ENCODE measurements around the gene GLIPR2.
A peak's percentile ranks its signal among the peaks of the same experiment; 100 is the strongest.

Gene GLIPR2

DNA sequence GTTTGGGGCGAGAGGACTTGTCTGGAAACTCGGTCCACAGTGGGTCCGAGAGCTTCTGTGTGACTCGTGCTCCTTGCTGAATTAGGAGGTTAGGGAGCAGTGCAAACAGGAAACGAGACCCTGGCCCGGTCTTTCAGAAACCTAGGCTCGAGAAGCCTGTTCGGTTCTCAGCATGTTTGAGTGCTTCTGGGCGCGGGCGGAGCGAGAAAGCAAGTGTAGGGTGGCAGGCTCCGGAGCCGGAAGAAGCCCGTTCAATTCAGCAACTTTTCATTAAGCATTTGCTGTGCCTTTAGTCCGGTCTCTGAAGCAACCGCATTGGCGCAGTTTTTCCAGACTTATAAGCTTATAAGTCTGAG is 54.7 kb downstream of the GLIPR2 start:
- peak in 1 of 3 experiments; percentile 12 for DNase-seq (ENCODE audit: low read depth in 2 of 3, low spot score in 2 of 3)

DNA sequence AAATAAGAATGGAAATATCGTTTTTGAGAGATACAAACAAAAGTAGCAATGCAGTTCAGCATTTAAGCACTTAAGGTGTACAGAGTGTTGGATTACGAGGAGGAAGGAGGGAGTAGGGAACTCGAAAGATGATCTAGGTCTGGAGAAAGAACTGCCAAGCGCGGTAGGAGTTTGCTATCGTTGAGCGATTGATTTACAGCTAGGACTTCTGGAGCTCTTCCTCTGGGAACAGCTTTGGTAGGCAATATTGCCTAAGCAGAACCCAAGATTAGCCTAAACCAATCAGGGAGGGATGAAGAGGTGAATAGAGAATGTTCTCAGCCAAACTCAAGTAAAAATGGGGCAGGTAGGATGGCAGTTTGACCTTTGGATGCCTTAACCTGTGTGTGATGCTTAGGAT is 55.2 kb downstream of the GLIPR2 start:
- DNase-seq (ENCODE audit: low read depth in 2 of 3, low spot score in 2 of 3): no peak

DNA sequence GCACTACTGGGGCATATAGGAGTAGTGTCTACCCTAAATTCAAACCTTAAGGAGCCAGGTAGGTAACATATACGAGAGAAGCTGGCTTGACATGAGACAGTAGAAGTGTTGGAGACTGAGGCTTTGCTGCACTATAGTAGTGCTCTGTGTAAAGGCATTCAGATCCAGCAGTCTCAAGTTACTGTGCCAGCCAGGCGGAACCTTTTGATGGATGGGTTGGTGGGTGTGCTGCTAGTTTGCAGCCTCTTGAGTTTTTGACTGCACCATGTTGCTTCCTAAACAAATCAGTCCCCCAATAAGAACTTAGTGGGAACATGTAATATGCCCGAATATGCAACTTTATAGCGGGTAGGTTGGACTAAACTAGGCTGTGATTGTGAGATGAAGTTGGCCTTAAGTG is 55.7 kb downstream of the GLIPR2 start:
- DNase-seq (ENCODE audit: low read depth in 2 of 3, low spot score in 2 of 3): no peak

DNA sequence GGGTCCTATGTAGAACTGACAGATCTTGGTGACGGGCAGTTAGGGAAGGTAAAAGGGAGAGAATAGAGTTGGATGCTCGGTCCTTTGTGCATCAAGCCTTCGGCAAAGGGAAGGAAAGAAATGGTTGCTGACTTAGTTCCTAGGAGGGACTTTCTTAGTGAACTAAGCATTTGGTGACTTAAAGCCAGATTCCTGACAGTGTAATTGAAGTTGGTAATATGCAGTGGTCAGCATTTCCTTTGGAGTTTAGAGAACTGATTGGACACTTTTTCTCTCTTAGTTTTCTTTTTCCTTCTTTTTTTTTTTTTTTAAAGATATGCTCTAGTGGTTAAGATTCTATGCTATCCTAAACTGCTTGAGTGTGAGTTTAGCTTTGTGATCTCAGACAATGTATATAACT is 56.5 kb downstream of the GLIPR2 start:
- no peak for DNase-seq (ENCODE audit: low read depth in 2 of 3, low spot score in 2 of 3)

DNA sequence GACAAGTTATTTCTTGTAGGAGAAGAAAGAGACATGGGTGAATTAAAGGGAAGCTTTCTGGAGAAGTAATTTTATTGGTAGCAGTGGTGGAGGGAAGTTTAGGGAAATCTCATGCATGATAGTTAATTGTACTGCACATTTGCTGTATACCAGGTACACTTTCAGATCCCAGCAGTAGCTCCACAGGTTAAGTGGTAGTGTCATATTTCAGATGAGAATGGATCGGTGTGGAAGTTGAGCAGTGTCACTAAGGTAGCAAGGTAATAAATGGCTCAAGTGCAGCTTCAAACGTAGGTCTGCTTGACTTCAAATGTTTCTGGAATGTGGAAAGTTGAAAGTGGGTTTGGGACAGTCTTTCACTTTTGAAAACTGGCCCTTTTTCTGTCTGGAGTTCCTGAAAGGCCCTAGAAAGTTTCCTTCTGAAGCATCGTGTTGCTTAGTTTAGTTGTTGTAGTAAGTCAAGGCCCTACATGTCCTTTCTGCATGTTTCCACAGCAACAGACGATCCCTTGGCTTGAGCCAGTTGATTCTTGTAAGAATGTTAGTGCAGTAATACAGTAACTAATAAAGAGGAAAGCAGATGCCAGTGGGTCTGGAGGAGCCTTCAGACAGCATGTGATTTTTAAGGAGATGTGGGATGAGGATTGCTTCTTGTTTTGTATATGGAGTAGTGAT is 57.9 kb downstream of the GLIPR2 start:
- DNase-seq (ENCODE audit: low read depth in 2 of 3, low spot score in 2 of 3): no peak

DNA sequence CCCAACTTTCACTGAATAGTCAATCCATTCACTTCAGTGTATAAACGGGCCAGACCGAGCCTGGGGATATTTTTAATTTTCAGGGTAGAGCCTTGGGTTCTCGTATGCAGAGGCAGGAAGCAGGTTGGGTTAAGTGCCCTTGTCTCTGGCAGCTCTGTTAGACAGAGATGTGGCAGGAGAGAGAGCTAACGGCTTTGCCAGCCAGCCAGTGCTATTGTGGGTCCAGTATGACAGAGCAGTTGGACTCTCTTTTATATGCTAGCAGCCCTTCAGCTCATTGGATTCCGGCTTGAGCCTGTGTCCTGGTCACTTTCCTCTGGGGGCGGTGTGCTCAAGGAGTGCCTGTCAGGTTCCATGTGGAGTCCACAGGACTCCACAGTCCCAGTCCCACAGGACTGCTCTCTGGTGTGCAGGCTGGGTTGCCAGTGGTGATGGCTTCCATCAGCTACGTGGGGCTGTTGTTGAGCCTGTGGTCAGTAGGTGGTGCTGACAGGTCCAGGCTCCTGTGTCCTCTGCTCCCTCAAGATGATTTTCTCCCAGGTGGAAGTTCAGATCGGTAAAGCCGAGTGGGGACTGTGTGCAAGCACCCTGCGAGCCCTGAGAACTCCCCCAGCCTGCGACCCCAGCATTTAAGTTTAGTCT is 68.5 kb downstream of the GLIPR2 start:
- no peak for DNase-seq (ENCODE audit: low read depth in 2 of 3, low spot score in 2 of 3)

DNA sequence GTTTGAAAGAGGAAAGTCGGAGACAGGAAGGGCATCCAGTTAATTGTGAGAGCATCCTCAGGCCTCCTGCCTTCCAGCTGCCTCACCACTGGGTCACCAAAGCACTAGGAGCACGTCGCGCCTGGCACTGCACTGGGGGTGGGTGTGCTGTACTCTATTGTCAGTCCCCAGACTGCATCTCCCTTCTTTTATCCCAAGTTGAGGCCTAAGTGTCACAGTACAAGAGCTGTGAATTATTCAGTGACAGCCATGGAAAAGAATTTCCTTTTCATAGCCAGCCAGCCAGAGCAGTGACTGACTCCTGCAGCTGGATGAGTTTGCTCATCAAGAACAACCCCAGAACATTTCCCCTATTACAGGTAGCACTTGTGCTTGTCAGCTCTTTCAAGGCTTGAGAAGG is 70.5 kb downstream of the GLIPR2 start:
- DNase-seq (ENCODE audit: low read depth in 2 of 3, low spot score in 2 of 3): no peak

DNA sequence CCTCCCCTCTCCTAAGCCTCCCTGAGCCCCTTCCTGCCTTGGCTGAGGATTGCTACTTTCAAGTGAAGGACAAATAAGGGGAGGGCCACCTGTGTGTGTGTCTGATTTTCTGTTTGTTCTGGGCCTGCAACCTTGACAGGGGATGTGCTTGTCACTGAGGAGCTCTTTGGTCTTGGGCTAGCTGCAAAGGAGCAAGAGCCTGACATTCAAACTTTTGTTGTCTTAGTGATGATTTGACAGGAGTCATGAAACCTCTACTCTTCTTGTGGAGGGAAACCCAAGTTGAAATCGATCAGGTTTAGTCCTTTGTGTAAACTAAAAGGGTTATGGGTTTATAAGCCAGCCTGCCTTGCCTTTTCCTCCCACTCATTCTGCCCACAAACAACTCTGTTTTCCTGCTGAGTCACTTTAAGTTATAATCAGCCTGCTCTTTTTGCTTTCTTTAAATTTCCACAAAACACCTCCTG is 71.0 kb downstream of the GLIPR2 start:
- DNase-seq (ENCODE audit: low read depth in 2 of 3, low spot score in 2 of 3): no peak

DNA sequence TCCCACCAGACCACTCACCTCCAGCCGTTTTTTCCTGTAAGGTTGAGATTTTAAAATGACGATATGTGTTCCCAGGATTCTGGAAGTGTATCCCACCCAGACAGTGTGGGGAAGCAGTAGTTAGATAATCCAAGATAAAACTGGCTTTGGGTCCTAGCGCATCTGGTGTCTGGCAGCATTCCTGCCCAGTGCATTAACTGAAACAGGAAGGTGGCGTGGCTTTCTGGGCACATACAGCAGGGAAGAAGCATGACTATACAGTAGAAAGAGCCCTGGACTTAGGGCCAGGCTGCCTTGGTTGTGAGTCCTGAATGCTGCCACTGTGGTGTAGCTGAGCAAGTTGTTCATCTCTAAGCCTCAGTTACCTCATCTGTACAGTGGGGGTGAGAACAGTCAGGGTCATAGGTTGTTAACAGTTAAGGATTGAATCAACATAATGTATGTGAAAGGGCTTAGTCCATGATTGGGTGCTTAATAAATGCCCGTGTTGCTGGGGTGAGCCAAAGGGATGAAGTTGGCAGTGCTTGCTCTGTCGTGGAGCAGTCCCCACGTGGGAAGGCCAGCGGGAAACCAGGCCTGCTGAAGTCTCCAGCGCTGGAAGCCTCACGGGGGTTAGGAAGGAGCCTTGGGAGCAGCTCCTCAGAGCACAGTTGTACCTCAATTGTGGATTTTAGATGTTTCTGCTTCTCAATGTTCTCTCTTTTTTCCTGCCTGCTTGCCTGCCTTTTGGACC is 72.2 kb downstream of the GLIPR2 start:
- no peak for DNase-seq (ENCODE audit: low read depth in 2 of 3, low spot score in 2 of 3)

DNA sequence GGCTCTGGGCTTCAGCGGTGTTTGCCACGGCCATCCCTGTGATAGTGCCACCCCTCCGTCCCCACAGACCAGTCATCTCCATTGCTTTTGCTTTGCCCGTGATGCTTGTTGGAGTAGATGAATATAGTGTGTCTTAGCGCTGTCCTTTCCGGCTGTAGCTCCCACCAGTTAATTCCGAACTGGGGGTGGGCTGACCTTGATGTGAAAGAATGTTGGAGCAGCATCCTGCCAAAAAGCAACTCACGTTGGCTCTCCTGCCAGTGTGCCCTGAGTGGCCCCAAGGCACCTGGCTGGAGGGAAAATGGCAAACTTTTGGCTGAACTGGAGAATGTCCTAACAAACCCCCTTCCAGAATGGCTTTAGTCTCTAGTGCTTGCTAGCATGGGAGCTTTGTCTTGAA is 74.2 kb downstream of the GLIPR2 start:
- DNase-seq (ENCODE audit: low read depth in 2 of 3, low spot score in 2 of 3): no peak

DNA sequence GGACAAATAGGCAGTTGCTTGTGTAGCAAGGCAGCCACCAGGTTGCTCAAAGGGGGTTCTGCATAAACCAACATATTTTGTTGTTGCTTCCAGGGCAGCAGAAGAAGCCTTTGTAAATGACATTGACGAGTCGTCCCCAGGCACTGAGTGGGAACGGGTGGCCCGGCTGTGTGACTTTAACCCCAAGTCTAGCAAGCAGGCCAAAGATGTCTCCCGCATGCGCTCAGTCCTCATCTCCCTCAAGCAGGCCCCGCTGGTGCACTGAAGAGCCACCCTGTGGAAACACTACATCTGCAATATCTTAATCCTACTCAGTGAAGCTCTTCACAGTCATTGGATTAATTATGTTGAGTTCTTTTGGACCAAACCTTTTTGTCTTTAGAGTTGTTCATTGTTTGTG is 75.0 kb downstream of the GLIPR2 start:
- DNase-seq (ENCODE audit: low read depth in 2 of 3, low spot score in 2 of 3): no peak

DNA sequence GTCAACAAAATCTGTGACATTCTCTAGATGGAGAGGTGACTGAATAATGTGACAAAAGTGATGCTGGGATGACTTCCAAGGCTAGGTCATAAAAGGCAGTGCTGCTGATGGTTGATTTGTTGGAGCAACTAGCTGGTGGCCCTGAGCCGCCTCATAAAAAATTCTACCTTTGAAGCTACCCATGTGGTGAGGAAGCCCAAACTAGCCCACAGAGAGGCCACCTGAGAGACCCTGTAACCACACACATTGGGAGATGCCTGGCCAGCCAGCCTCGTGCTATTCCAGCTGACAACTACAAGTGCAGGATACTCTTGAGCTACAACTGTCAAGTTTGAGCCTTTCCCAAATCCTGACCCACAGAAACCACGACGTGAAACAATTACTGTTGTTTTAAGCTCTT is 76.9 kb downstream of the GLIPR2 start:
- DNase-seq (ENCODE audit: low read depth in 2 of 3, low spot score in 2 of 3): no peak

All from activated CD8-positive, alpha-beta memory T cell treated with anti-CD3 and anti-CD28 coated beads for 48 hours (primary cell).